Mesendoderm (in vitro differentiated cells): ENCODE results near the gene SLC6A17.

Experiments
- DNase-seq: peaks from one replicate; pipeline ENCODE4 v3.0.0; 2013
- H2AK5ac ChIP-seq: 2 replicates; pipeline ENCODE4 v1.6.1; 2013; ENCODE audit warnings: low read length, inconsistent platforms
- H2BK120ac ChIP-seq: 2 replicates; pipeline ENCODE4 v1.6.1; 2013; ENCODE audit warnings: low read depth, mild to moderate bottlenecking, low read length, moderate library complexity, mixed read lengths
- H2BK15ac ChIP-seq: replicated peaks from 2 replicates; pipeline ENCODE4 v1.6.1; 2013; ENCODE audit warnings: low read depth, mild to moderate bottlenecking, moderate library complexity
- H2BK5ac ChIP-seq: 2 replicates; pipeline ENCODE4 v1.6.1; 2013; ENCODE audit warnings: low read length, inconsistent platforms
- H3K18ac ChIP-seq: 2 replicates; pipeline ENCODE4 v1.6.1; 2013; ENCODE audit warnings: mild to moderate bottlenecking, low read length, mixed read lengths
- H3K23ac ChIP-seq: one replicate; pipeline ENCODE4 v1.6.1; 2013; ENCODE audit warnings: low read length
- H3K27ac ChIP-seq: 2 replicates; pipeline ENCODE4 v1.5.1; 2013; ENCODE audit warnings: low read depth, mild to moderate bottlenecking, inconsistent platforms, low read length, moderate library complexity
- H3K27me3 ChIP-seq: 2 replicates; pipeline ENCODE4 v1.6.1; 2013; ENCODE audit warnings: low read length, control low read depth, mild to moderate bottlenecking, inconsistent platforms; ENCODE audit not compliant: insufficient read depth, poor library complexity
- H3K36me3 ChIP-seq: 2 replicates; pipeline ENCODE4 v1.6.1; 2013; ENCODE audit warnings: low read length, inconsistent platforms; ENCODE audit not compliant: control insufficient read depth, insufficient read depth
- H3K4ac ChIP-seq: one replicate; pipeline ENCODE4 v1.6.1; 2013; ENCODE audit warnings: low read depth, mild to moderate bottlenecking, low read length, moderate library complexity
- H3K4me1 ChIP-seq: 2 replicates; pipeline ENCODE4 v1.6.1; 2013; ENCODE audit warnings: low read depth, low read length, inconsistent platforms; ENCODE audit not compliant: control insufficient read depth
- H3K4me2 ChIP-seq: 2 replicates; pipeline ENCODE4 v1.6.1; 2013; ENCODE audit warnings: low read length
- H3K4me3 ChIP-seq: 2 replicates; pipeline ENCODE4 v1.5.1; 2013; ENCODE audit warnings: mild to moderate bottlenecking, low read length
- H3K56ac ChIP-seq: one replicate; pipeline ENCODE4 v1.6.1; 2013; ENCODE audit warnings: low read length
- H3K79me1 ChIP-seq: 2 replicates; pipeline ENCODE4 v1.6.1; 2013; ENCODE audit warnings: low read length, inconsistent platforms
- H3K79me2 ChIP-seq: 2 replicates; pipeline ENCODE4 v1.6.1; 2013; ENCODE audit warnings: mild to moderate bottlenecking, low read length; ENCODE audit not compliant: control insufficient read depth, insufficient read depth
- H3K9ac ChIP-seq: 2 replicates; pipeline ENCODE4 v1.6.1; 2013; ENCODE audit warnings: low read length, inconsistent platforms
- H4K5ac ChIP-seq: one replicate; pipeline ENCODE4 v1.6.1; 2013; ENCODE audit warnings: low read length
- H4K8ac ChIP-seq: one replicate; pipeline ENCODE4 v1.6.1; 2013; ENCODE audit warnings: low read depth, mild to moderate bottlenecking, control low read depth, low read length, moderate library complexity
- whole genome bisulfite sequencing: extraction: QIAGEN DNeasy Blood & Tissue Kit; methylation state at CpG from one replicate; pipeline ENCODE4 v1.1.7; 2013; ENCODE audit warnings: low lambda C conversion rate, missing lambda C conversion rate; ENCODE audit not compliant: insufficient coverage; ENCODE audit errors: extremely low coverage; 5-methylcytosine and 5-hydroxymethylcytosine counted together

SLC6A17 gene

GRCh38 chr1:110163591-110163990 is 13.3 kb downstream of the SLC6A17 start:
- Histone ChIP-seq H3K36me3 (no peaks in the 10 kb centered on the region), H3K4me2 (no peak overlapping the region), H2AK5ac (no peak overlapping the region), H3K27ac (no peak overlapping the region), H3K18ac (no peak overlapping the region), H3K4ac (no peak overlapping the region), H4K8ac (no peak overlapping the region), H3K56ac (no peak overlapping the region), H3K79me2 (no peaks in the 10 kb centered on the region), H3K79me1 (no peaks in the 10 kb centered on the region), H2BK15ac (no peak overlapping the region), H3K9ac (no peak overlapping the region), H3K27me3 (no peaks in the 10 kb centered on the region), H3K4me3 (no peak overlapping the region), H2BK5ac (no peak overlapping the region), H3K23ac (no peak overlapping the region), H2BK120ac (no peak overlapping the region), H4K5ac (no peak overlapping the region), H3K4me1 (no peaks in the 10 kb centered on the region)
- peak; percentile 37 for DNase-seq
- no CpG with 5 or more reads among the region's 7 CpGs for WGBS

- no peak overlapping the region for H3K4me3 ChIP-seq
- no peaks in the 10 kb centered on the region for H3K36me3 ChIP-seq
- H3K9ac ChIP-seq = no peak overlapping the region
- H2AK5ac ChIP-seq = no peak overlapping the region
- H2BK15ac ChIP-seq = no peak overlapping the region
- H3K18ac ChIP-seq = no peak overlapping the region
- no peaks in the 10 kb centered on the region for H3K79me1 ChIP-seq
- no peak overlapping the region for H3K56ac ChIP-seq
- no CpG with 5 or more reads among the region's 10 CpGs for WGBS
- H3K79me2 ChIP-seq = no peaks in the 10 kb centered on the region
- DNase-seq = no peak
- H3K23ac ChIP-seq = no peak overlapping the region
- H3K27me3 ChIP-seq = no peaks in the 10 kb centered on the region
- H4K8ac ChIP-seq = no peak overlapping the region
- H2BK5ac ChIP-seq = no peak overlapping the region
- H3K4me1 ChIP-seq = no peaks in the 10 kb centered on the region
- H2BK120ac ChIP-seq = no peak overlapping the region
- H3K4me2 ChIP-seq = no peak overlapping the region
- H4K5ac ChIP-seq = no peak overlapping the region
- H3K4ac ChIP-seq = no peak overlapping the region
- no peak overlapping the region for H3K27ac ChIP-seq
These were observed 14.5 kb downstream of the SLC6A17 start for GRCh38 chr1:110164725-110165350.

- H3K18ac ChIP-seq = no peak overlapping the region
- H2BK5ac ChIP-seq = no peak overlapping the region
- no peak overlapping the region for H3K4me3 ChIP-seq
- no peak overlapping the region for H3K4ac ChIP-seq
- no peaks in the 10 kb centered on the region for H3K27me3 ChIP-seq
- no peak overlapping the region for H2BK15ac ChIP-seq
- no peaks in the 10 kb centered on the region for H3K79me1 ChIP-seq
- no CpG with 5 or more reads among the region's 6 CpGs for WGBS
- H4K8ac ChIP-seq = no peak overlapping the region
- no peak overlapping the region for H3K56ac ChIP-seq
- no peak overlapping the region for H2AK5ac ChIP-seq
- DNase-seq = no peak
- H3K36me3 ChIP-seq = no peaks in the 10 kb centered on the region
- H3K9ac ChIP-seq = no peak overlapping the region
- no peak overlapping the region for H3K23ac ChIP-seq
- no peaks in the 10 kb centered on the region for H3K79me2 ChIP-seq
- no peak overlapping the region for H3K27ac ChIP-seq
- H3K4me1 ChIP-seq = no peaks in the 10 kb centered on the region
- H3K4me2 ChIP-seq = no peak overlapping the region
- H4K5ac ChIP-seq = no peak overlapping the region
- H2BK120ac ChIP-seq = no peak overlapping the region
These were observed 15.5 kb downstream of the SLC6A17 start for GRCh38 chr1:110165761-110166231.

- H3K4me2 ChIP-seq = no peak overlapping the region
- H2BK15ac ChIP-seq = no peak overlapping the region
- H3K4ac ChIP-seq = no peak overlapping the region
- no CpG with 5 or more reads among the region's 11 CpGs for WGBS
- no peak overlapping the region for H4K5ac ChIP-seq
- no peaks in the 10 kb centered on the region for H3K36me3 ChIP-seq
- H3K9ac ChIP-seq = no peak overlapping the region
- H3K23ac ChIP-seq = no peak overlapping the region
- no peaks in the 10 kb centered on the region for H3K27me3 ChIP-seq
- no peaks in the 10 kb centered on the region for H3K79me1 ChIP-seq
- no peaks in the 10 kb centered on the region for H3K4me1 ChIP-seq
- no peak overlapping the region for H2BK5ac ChIP-seq
- H3K79me2 ChIP-seq = no peaks in the 10 kb centered on the region
- H3K56ac ChIP-seq = no peak overlapping the region
- no peak overlapping the region for H2BK120ac ChIP-seq
- H3K27ac ChIP-seq = no peak overlapping the region
- H3K18ac ChIP-seq = no peak overlapping the region
- no peak overlapping the region for H4K8ac ChIP-seq
- no peak for DNase-seq
- no peak overlapping the region for H2AK5ac ChIP-seq
- H3K4me3 ChIP-seq = no peak overlapping the region
These were observed 16.6 kb downstream of the SLC6A17 start for GRCh38 chr1:110166861-110167260.

GRCh38 chr1:110170766-110171733 is 20.8 kb downstream of the SLC6A17 start:
- no peaks in the 10 kb centered on the region for H3K79me2 ChIP-seq
- no peaks in the 10 kb centered on the region for H3K27me3 ChIP-seq
- no peak overlapping the region for H3K4me2 ChIP-seq
- no peak overlapping the region for H2BK15ac ChIP-seq
- H4K8ac ChIP-seq = no peak overlapping the region
- H3K79me1 ChIP-seq = no peaks in the 10 kb centered on the region
- H2AK5ac ChIP-seq = no peak overlapping the region
- H3K27ac ChIP-seq = no peak overlapping the region
- H3K56ac ChIP-seq = no peak overlapping the region
- no peak overlapping the region for H4K5ac ChIP-seq
- WGBS = no CpG with 5 or more reads among the region's 13 CpGs
- peaks cover 4% of the 10 kb centered on the region for H3K4me1 ChIP-seq
- no peaks in the 10 kb centered on the region for H3K36me3 ChIP-seq
- DNase-seq = no peak
- H2BK120ac ChIP-seq = no peak overlapping the region
- no peak overlapping the region for H3K9ac ChIP-seq
- no peak overlapping the region for H3K18ac ChIP-seq
- H3K4me3 ChIP-seq = no peak overlapping the region
- H2BK5ac ChIP-seq = no peak overlapping the region
- H3K23ac ChIP-seq = no peak overlapping the region
- no peak overlapping the region for H3K4ac ChIP-seq
